Breast epithelium (tissue), 4 donors: ENCODE data around the gene LONP1. TPM values are rescaled to one million over a fixed set of nuclear protein-coding genes. Genes with fewer than 3 reads are reported as not detected.

Source experiments
- DNase-seq, 2 donors: peaks; one replicate each; pipeline ENCODE4 v3.0.0-alpha.2; 2019; ENCODE audit warnings: low spot score in 2 of 2
- H3K27ac ChIP-seq, 2 donors: fragments of 200-600 bp; sonication (generic) in 1 of 2; one replicate each; pipeline ENCODE4 v1.5.1; 2016 to 2019; ENCODE audit warnings: mild to moderate bottlenecking in 1 of 2
- H3K27me3 ChIP-seq, 2 donors: fragments of 200-600 bp; sonication (generic) in 1 of 2; one replicate each; pipeline versions ENCODE4 v1.5.1 to v1.6.0; 2017 to 2019; ENCODE audit warnings: control low read depth in 1 of 2, mild to moderate bottlenecking in 1 of 2
- H3K36me3 ChIP-seq: fragments of 200-600 bp; one replicate; pipeline ENCODE4 v1.5.1; 2019
- H3K4me1 ChIP-seq, 2 donors: fragments of 200-600 bp; sonication (generic); one replicate each; pipeline ENCODE4 v1.5.1; 2016 to 2019; ENCODE audit warnings: control low read depth in 1 of 2
- H3K4me3 ChIP-seq, 3 donors: fragments of 200-600 bp; sonication (generic); 1 replicate in 2 of 3; 2 replicates in 1 of 3; pipeline ENCODE4 v1.5.1; 2016 to 2019; ENCODE audit warnings: mild to moderate bottlenecking in 3 of 3, moderate library complexity in 2 of 3
- H3K9me3 ChIP-seq, 2 donors: fragments of 200-600 bp; sonication (generic) in 1 of 2; one replicate each; pipeline ENCODE4 v1.5.1; 2016 to 2019; ENCODE audit warnings: control low read depth in 1 of 2
- CTCF ChIP-seq, 3 donors: fragments of 450-650 bp; IDR thresholded peaks; one replicate each; pipeline ENCODE4 v1.5.1; 2016 to 2017; ENCODE audit warnings: antibody characterized with exemption in 3 of 3, mild to moderate bottlenecking in 3 of 3, moderate library complexity in 3 of 3
- POLR2A ChIP-seq: fragments of 450-650 bp; IDR thresholded peaks from one replicate; pipeline ENCODE4 v1.6.1; 2016; ENCODE audit warnings: antibody characterized with exemption, mild to moderate bottlenecking, moderate library complexity
- POLR2AphosphoS5 ChIP-seq, 3 donors: sonication (generic); formaldehyde crosslinking; IDR thresholded peaks; one replicate each; pipeline ENCODE4 v1.6.1; 2017; ENCODE audit warnings: antibody characterized with exemption in 3 of 3
- intact Hi-C: fragments of 100-400 bp; cut with DNase I; formaldehyde crosslinking; loops from one replicate; pipeline ENCODE4 v1.15.1; 2023; ENCODE audit warnings: low total_unique reads
- total RNA-seq, 3 donors: library from RNA; depleted of rRNA; stranded (reverse); fragments of >200 nt; gene quantifications; one replicate each; pipeline ENCODE4 v1.1.0, GENCODE V29; 2016

The LONP1 gene
- total RNA-seq, 3 donors from 2014 or later: 48.1 to 66.2 (median 60.6) TPM

DNA sequence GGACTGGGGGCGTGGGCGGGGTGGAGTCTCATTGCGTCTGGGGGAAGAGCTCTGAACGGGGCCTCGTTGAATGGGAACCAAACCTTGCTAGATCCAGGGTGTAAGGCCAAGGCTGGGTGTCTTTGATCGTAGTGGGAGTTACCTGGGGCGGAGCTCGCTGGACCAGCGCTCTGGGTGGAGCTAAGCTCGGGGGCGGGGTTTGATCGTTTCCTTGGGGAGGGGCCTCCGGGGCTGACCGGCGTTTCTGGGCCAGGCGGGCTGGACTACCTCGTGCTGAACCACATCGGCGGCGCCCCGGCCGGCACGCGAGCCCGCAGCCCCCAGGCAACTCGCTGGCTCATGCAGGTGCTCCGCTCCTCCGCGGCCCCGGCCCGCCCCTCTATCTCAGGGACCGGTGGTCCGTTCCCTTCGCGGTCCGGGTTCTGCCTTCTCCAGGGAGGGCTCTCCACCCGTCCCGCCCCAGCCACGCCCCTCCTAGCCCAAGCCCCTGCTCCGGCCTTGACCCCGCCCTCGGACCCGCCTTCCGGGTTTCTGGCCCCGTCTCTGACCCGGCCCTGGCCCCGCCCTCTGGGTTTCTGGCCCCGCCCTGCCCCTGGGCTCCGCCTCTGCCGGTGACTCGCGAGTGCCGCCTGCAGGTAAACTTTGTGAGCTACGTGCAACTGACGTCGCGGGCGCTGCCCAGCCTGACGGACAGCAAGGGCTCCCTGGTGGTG lies 33.1 kb downstream of the LONP1 start:
- Histone ChIP-seq H3K36me3 (no peaks in the 10 kb centered on the region), H3K27ac (peak overlapping the region; percentile 73 to 90), H3K9me3 (no peaks in the 10 kb centered on the region), H3K4me1 (peaks cover 2 to 6% of the 10 kb centered on the region in 2 donors), H3K4me3 (peak overlapping the region; percentile 51 to 78 (median 65)), H3K27me3 (no peaks in the 10 kb centered on the region)
- intact Hi-C loops: no loop called here
- TF ChIP-seq POLR2A (no peak), POLR2AphosphoS5 (IDR thresholded peaks at IDR 0.05) (peak in 2 of 3 donors; percentile 23 to 44), CTCF (IDR thresholded peaks at IDR 0.05) (peak; percentile 71 to 82 (median 81))
- DNase-seq: peak; percentile 94 to 99

DNA sequence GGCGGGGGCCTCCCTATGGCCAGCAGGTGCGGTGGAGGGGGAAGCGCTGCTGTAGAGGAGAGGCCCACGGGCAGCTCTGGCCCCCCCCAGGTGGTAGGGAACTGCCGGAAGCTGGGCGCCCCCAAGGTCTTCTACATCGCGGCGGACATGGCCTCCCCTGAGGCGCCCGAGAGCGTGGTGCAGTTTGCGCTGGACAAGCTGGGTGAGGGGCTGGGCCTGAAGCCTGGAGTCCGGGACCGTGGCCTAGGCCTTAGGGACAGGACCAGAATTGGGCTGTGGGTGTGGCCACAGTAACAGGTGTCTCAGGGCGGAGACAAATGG lies 33.7 kb downstream of the LONP1 start:
- Histone ChIP-seq H3K36me3 (no peaks in the 10 kb centered on the region), H3K27me3 (no peaks in the 10 kb centered on the region), H3K9me3 (no peaks in the 10 kb centered on the region), H3K4me3 (peak overlapping the region; percentile 51 to 78 (median 65)), H3K27ac (peak overlapping the region; percentile 73 to 90), H3K4me1 (peaks cover under 1 to 1% of the 10 kb centered on the region in 2 donors)
- DNase-seq: no peak
- TF ChIP-seq POLR2A: no peak
- no peak for TF ChIP-seq CTCF (IDR thresholded peaks at IDR 0.05)
- no peak for TF ChIP-seq POLR2AphosphoS5 (IDR thresholded peaks at IDR 0.05)
- intact Hi-C loops: no loop called here

DNA sequence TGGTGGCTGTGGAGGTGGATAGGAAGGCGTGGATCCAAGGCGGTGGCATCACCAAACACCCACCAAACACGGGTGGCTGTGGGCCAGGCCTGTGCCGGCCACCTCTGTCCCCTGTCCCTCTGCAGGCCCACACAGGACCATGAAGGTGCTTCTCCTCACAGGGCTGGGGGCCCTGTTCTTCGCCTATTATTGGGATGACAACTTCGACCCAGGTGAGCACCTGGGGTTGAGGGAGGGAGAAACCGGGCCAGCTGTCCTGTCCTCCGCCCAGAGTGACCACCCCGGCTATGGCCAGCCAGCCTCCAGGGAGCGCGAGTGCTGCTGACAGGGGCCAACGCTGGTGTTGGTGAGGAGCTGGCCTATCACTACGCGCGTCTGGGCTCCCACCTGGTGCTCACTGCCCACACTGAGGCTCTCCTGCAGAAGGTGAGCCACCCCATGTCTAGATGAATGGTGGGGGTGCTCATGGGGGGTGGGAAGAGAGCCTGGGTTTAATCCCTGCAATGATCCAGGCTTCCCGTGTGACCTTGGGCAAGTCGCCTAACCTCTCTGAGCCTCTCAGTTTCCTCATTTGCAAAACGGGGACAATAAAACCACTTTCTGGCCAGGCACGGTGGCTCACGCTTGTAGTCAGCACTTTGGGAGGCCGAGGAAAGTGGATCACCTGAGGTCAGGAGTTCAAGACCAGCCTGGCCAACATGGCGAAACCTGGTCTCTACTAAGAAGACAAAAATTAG lies 35.1 kb downstream of the LONP1 start:
- Histone ChIP-seq H3K4me3 (no peak overlapping the region), H3K9me3 (no peaks in the 10 kb centered on the region), H3K27ac (no peak overlapping the region), H3K27me3 (no peaks in the 10 kb centered on the region), H3K36me3 (no peaks in the 10 kb centered on the region), H3K4me1 (peaks cover 3 to 4% of the 10 kb centered on the region in 2 donors)
- no peak for DNase-seq
- intact Hi-C loops: no loop called here
- TF ChIP-seq CTCF (IDR thresholded peaks at IDR 0.05) (no peak), POLR2AphosphoS5 (IDR thresholded peaks at IDR 0.05) (no peak), POLR2A (no peak)

DNA sequence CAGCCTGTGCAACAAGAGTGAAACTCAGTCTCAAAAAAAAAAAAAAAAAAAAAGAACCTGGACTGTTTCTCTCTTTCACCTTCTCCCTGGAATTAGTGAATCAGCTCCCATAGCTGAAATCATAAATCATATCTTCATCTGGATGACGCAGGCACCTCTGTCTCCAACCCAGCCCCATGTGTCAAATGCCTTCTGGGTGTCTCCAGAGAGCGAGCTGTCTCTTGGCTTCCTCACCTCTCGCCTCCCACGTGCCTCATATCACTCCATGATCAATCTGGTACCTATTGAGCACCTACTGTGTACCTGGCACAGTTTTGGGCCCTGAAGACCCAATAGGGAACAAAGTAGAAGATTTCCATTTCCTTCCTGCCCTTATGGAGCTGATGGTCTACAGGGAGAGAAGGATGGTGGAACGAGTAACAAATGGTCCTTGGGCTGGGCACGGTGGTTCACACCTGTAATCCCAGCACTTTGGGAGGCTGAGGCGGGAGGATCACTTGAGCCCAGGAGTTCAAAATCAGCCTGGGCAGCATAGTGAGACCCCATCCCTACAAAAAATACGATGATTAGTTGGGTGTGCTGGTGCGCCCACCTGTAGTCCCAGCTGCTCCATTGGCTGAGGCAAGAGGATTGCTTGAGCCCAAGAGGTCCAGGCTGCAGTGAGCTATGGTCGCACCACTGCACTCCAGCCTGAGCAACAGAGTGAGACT lies 36.6 kb downstream of the LONP1 start:
- no peak for TF ChIP-seq POLR2A
- TF ChIP-seq POLR2AphosphoS5 (IDR thresholded peaks at IDR 0.05): no peak
- TF ChIP-seq CTCF (IDR thresholded peaks at IDR 0.05): no peak
- H3K36me3 ChIP-seq: no peaks in the 10 kb centered on the region
- H3K4me1 ChIP-seq: peaks cover 9 to 13% of the 10 kb centered on the region in 2 donors
- DNase-seq: no peak
- no peaks in the 10 kb centered on the region for H3K27me3 ChIP-seq
- H3K9me3 ChIP-seq: no peaks in the 10 kb centered on the region
- H3K4me3 ChIP-seq: no peak overlapping the region
- no peak overlapping the region for H3K27ac ChIP-seq
- intact Hi-C loops: no loop called here

GRCh38 chr19:5682107-5682482 lies 37.9 kb downstream of the LONP1 start:
- Histone ChIP-seq H3K4me3 (no peak overlapping the region), H3K27ac (no peak overlapping the region), H3K9me3 (no peaks in the 10 kb centered on the region), H3K36me3 (no peaks in the 10 kb centered on the region), H3K27me3 (no peaks in the 10 kb centered on the region), H3K4me1 (peaks cover 9 to 13% of the 10 kb centered on the region in 2 donors)
- intact Hi-C loops: no loop called here
- TF ChIP-seq POLR2AphosphoS5 (IDR thresholded peaks at IDR 0.05) (no peak), CTCF (IDR thresholded peaks at IDR 0.05) (no peak), POLR2A (no peak)
- DNase-seq: no peak
